Anterior cingulate cortex (tissue), 58 donors: ENCODE data around the gene PPP1R27.

Experiments
- DNase-seq, 58 donors: peaks; one replicate each; lab custom pipeline; 2025; lab: John Stamatoyannopoulos, UW

Gene PPP1R27

DNA sequence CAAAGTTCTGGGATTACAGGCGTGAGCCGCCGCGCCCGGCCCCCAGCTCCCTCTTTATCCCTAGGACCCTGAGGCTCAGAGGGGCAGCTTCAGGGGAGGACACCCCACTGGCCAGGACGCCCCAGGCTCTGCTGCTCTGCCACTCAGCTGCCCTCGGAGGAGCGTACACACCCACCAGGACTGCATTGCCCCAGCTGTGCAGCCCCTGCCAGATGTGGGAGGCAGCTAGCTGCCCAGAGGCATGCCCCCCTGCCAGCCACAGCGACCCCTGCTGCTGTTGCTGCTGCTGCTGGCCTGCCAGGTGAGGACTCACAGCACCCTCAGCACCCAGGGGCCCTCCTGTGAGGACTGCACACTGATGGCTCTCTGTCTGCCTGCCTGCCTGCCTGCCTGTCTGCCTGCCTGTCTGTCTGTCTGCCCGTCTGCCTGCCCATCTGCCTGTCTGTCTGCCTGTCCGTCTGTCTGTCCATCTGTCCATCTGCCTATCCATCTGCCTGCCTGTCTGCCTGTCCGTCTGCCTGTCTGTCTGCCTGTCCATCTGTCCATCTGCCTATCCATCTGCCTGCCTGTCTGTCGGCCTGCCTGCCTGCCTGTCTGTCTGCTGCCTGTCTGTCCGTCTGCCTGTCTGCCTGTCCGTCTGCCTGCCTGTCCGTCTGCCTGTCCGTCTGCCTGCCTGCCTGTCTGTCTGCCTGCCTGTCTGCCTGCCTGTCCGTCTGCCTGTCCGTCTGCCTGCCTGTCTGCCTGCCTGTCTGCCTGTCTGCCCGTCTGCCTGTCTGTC, 25.9 kb downstream of the PPP1R27 start:
- DNase-seq = no peak

DNA sequence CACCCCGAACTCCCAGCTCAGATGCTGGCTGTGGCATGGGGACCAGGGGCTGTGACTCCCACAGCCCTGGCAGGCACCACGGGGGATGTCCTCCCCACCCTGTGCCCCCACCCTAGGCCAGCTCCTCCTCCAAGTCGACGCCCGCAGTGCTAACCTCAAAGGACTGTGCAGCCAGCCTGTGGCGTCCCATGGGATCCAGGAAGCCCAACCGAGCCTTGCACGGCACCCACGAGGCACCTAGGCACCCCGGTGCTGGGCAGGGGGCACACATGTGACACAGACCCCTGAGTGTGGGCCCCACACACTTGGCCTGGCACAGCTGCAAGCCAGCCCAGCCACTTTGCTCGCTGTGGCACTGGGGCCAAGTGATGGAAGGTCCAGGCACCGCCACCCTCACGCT, 27.0 kb downstream of the PPP1R27 start:
- no peak for DNase-seq

DNA sequence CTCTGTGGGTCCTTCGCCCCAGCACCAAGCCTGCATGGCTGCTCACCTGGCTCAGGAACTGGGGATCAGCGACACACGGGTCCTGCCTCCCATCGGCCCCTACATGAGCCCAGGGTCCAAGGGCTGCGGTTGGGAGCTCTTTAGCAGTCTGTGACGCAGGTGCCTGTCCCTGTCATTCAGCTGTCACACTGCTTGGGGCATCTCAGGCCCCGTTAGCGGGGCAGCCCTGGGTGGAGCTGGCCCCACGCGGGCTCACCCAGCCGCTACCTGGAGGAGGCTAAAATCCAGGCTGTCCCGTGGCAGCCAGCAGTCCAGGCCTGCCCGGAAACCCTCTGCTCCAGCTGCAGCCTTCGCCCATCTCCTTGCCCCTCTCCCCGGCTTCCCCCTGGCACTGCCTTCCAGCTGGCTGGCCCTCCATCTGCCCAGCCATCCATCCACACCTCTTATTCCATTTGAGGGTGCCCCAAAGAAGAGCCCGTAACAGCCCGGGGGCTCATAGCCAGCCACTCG, 27.6 kb downstream of the PPP1R27 start:
- no peak for DNase-seq

DNA sequence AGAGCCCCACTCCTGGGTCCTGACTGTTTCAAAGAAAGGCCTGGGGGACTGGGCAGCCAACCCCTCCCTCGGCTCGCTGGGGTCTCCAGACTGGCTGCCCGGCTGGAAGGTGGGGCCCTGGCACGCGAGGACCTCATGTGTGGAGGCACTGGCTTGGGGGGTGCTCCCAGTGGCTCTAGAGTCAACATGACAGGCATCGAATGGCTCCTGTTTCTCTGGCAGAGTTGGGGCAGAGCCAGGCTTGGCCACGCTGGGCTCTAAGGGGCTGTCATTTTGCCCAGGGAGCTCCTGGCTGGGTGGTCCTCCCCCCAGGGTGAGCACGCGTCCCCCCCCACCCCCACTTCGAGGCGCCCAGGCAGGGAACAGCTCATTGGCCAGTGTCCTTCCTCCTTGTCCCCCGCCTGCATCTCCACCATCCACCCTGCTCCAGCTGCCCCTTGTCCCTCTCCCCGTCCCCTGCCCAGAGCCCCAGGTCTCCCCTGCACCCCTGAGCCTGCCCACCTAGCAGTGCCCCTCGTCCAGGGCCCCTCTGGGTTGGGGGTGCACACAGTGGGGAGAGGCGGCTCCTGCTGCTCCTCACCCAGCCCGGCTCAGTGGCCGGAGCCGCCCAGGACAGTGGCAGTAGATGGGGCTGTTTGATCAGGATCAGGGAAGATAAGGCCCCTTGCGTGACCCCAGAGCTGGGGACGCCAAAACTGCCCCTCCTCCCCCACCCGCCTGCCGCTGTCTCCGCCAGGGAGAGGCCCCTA, 28.2 kb downstream of the PPP1R27 start:
- no peak for DNase-seq

DNA sequence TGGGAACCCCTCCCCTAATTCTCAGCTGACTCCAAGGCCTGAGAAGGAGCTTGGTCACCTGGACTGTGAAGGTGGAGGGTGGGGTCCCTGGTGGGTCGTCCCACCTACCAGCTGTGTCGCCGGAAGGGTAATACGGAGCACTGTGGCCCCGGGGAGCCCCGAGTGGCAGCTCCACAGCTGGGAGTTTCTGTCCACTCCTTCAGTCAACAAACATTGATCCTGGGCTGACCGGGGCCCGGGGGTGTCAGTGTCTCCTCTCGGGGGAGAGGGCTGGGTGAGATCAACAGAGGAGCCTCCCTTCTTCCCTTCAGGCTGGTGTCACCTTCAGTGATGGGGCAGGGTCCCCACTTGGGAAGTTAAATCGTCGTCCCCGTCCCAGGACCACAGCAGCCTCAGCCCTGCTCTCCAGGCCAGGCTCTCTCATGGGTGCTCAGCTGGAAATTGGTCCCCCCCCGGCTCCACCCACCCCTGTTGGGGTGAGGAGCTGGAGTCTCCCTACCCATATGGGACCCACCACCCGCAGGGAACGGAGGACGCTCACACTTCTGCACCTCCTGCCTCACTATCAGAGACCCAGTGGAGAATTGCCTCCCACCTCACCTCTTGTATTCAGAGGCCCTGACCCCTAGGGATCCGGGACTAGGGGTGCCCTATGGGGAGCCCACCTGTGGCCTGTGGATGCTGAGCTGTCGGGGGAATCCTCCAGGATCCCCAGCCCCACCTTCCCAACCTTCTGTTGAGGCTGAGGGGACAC, 29.0 kb downstream of the PPP1R27 start:
- no peak for DNase-seq

DNA sequence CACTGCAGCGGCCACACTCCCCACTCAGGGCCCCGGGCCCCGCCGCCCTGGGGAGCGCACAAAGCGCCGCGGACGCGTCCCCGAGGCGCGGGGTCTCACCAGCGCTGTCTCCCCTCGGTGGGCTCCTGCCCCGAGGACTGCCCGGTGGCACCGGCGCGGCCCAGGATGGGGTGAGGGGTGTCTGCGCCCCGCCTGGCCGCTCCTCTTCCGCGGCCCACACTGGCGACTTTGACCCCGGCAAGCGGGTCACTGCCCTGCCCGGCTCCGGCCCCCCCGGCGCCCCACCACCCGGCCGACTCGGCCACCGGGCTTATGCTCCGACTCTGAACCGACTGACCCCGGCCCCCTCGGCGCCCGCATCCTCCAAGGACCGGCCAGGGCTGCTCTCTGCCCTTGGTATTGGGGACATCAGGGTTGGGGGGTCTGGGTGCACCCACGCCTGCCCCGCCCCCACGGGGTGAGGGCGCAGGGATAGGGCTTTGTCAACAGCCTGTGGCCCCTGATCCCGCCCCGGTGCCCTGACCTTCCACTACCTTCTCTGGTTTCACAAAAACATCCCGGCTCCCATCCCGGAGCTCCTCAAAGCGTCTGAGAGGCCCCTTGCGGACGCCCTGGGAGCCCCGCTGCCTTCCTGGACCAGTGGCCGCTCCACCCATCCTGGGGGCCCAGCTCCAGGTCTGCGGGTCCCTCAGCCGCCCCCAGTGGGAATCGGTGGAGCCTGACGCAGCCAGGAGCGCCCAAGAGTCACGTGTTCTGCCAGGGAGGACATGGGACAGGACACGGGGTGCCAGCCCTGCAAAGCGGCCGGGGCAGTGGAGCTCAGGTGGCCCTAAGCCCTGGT, 30.1 kb downstream of the PPP1R27 start:
- DNase-seq = no peak

DNA sequence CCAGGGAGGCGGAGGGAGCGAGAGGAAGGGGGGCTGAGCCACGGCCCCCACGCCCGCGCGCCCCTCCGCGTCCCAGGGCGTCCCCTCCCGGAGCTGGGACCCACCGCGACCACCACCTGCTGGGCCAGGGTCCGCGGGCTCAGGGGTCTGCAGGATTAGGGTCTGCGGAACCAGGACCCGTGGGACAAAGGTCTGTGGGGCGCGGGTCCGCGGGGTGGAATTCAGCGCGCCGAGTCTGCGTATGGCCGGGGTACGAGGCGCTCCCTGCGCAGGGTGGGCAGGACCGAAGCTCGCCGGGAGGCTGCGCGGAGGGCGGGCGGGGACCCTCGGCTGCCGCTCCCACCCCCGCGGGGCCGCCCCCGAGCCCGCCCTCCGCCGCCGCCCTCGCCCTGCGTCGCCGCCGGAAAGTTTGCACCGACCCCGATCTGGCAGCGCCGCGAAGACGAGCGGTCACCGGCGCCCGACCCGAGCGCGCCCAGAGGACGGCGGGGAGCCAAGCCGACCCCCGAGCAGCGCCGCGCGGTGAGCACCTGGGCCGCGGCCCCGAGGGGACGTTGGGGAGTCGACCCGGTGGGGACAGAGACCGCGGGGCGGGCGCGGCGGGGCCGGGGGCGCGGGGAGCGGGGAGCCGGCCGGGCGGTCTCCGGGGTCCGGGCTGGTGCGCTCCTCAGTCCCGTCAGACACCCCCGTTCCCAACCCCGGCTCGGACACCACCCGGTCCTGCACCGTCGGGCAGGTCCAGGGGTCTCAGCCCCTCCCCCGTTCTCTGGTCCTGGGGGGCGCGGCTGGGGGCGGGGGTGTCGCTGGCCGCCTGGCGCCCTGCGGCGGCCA, 30.9 kb downstream of the PPP1R27 start, which contains the start of gene GCGR:
GCGR (plus strand) TSS at position 423 of the 831 bp plus-strand sequence. CDS start 4,869 bp downstream, outside the sequence.
- no peak for DNase-seq

DNA sequence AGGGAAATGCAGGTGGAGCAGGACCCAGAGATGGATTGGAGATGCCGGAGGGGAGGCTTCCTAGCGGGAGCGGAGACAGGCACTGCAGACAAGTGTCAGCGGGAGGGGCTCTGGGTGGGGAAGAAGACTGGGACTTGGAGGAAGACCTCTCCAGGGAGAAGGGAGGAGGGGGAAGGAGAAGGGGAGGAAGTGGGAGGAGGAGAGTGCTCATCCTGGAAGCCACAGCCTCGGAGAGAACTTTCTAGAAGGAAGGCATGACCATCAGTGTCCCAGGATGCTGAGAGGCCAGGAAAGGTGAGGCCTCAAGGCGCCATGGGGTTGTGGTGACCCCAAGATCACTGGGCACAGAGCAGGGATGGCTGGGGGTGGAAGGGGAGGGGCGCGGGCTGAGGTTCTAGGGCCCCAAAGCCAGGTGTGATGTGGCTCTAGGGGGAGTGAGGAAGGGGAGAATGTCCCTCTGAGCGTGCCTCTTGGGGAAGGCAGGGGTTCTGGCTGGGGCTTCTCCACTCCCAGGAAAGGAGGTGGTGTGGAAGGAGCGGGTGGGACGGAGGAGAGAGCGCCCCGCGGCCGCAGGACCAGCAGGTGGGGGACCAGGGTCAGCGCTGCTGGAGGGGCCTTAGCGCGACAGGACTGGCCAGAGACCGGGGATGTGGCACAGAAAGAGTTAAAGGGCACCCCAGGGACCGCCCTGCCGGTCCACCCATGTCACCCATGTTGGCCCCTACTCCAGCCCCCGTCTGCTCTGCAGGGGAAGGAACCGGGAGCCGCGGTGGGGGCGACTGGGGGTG, 31.8 kb downstream of the PPP1R27 start:
- DNase-seq = no peak

DNA sequence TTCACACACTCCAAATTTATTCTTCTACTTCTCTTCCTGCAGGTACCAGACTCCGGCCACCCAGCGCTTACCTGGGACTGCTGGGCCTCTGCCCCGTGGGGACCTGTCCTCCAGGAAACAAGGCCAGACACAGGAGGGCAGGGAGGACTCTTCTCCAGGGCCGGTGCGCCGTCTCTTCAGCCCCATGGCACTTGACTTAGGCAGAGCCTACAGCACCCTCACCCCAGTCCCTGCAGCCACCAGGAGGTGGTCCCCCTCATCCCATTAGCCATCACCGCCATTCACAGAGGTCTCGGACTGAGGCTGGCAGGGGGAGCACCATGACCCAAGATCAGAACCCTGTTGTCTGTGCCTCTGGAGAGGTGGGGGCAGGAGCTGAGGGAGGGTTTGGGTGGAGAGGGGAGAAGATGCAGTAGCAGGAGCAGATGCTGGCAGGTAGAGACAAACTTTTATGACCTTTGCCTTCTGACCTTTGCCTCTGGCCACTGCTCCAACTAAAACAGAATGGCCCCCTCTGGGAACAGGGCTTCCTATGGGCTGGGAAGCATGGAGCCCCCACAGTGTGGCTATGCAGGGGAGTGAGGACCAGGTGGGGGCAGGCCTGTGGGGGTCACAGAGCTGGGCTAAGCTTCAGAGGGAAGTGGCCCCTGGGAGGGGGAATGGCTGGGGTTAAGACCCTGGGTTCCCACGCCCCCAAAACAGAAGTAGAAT, 32.6 kb downstream of the PPP1R27 start:
- no peak for DNase-seq

DNA sequence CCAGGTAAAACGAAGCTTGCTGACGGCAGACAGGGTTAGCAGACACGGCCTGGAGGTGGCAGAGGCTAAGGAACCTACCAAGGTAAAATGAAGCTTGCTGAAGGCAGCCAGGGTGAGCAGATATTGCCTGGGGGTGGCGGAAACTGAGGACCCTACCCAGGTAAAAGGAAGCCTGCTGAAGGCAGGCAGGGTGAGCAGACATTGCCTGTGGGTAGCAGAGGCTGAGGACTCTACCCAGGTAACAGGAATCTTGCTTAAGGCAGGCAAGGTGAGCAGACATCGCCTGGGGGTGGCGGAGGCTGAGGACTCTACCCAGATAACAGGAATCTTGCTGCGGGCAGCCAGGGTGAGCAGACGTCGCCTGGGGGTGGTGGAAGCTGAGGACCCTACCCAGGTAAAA, 33.5 kb downstream of the PPP1R27 start:
- DNase-seq = no peak

DNA sequence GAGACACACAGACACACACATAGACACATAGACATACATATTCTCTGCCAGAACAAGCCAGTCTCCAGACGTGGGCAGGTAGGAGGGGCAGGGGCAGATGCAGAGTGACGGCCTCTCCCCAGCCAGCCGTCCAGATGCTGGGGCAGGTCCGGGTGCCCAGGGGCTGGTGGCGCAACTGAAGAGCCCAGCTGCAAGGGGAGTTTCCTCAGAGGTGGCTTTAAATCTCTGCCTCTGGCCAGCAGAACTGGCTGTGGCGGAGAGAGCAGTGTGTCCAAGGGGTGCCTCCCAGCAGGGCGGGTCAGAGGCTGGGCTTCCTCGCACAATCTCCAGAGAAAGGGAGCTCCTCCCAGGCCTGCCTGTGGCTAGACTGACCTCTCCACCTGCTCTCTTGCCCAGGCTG, 40.3 kb downstream of the PPP1R27 start:
- DNase-seq = no peak

DNA sequence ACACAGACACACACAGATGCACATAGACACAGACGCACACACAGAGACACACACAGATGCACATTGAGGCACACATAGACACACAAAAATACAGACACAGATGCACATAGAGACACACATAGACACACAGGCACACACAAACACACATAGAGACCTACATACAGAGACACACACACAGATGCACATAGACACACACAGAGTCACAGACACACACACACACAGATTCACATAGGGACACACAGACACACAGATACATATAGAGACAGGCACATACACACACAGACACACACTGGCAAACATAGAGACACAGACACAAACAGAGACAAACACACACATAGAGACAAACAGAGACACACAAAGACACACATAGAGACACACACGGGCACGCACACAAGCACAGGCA, 40.8 kb downstream of the PPP1R27 start:
- DNase-seq = no peak

DNA sequence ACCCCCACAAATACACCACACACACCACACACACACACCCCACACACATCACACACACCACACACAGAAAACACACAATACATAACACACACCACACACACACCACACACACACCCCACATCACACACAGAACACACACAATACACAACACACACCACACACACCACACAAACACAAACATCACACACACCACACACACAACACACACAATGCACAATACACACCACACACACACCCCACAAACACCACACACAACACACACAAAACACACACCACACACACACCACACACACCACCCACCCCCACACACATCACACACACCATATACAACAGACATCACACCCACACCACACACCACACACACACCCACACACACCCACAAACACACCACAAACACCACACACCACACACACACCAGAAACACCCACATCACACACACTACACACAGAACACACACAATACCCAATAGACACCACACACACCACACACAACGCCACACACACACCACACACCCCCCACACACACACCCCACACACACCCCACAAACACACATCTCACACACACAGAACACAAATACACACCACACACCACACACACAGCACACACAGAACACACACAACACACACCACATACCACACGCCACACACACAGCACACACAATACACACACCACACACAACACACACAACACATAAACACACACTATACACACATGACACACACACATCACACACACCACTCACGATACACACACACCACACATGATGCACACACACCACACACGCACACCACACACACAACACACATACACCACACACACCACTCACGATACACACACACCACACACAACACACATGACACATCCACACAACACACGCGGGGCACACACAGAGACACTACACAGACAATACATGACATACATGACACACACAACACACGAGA, 41.9 kb downstream of the PPP1R27 start:
- DNase-seq = no peak
